Testis (tissue), 3 donors: Measurements from ENCODE around the gene PRPS1. TPM values are rescaled to one million over a fixed set of nuclear protein-coding genes. Genes with fewer than 3 reads are reported as not detected.

Source experiments
- DNase-seq: peaks from one replicate; pipeline ENCODE4 v3.0.0-alpha.2; 2019
- H3K27ac ChIP-seq, 2 donors: fragments of 200-600 bp; sonication (generic); one replicate each; pipeline ENCODE4 v1.5.1; 2019
- H3K27me3 ChIP-seq: fragments of 200-600 bp; sonication (generic); one replicate; pipeline ENCODE4 v1.5.1; 2019
- H3K36me3 ChIP-seq: fragments of 200-600 bp; sonication (generic); one replicate; pipeline ENCODE4 v1.5.1; 2017; ENCODE audit warnings: low read depth; ENCODE audit errors: missing control alignments
- H3K4me1 ChIP-seq: fragments of 200-600 bp; sonication (generic); one replicate; pipeline ENCODE4 v1.5.1; 2019
- H3K4me3 ChIP-seq, 2 donors: fragments of 200-600 bp; sonication (generic); one replicate each; pipeline ENCODE4 v1.5.1; 2017 to 2019
- H3K9me3 ChIP-seq: fragments of 200-600 bp; sonication (generic); one replicate; pipeline ENCODE4 v1.5.1; 2017
- CTCF ChIP-seq, 3 experiments: fragments of 450-650 bp in 2 of 3; fragments of 200-600 bp in 1 of 3; sonication (generic) in 1 of 3; IDR thresholded peaks; one replicate each; pipeline ENCODE4 v1.5.1; 2016 to 2019; ENCODE audit warnings: antibody characterized with exemption in 3 of 3, mild to moderate bottlenecking in 2 of 3, moderate library complexity in 1 of 3
- POLR2A ChIP-seq: fragments of 450-650 bp; IDR thresholded peaks from one replicate; pipeline ENCODE4 v1.6.1; 2017; ENCODE audit warnings: antibody characterized with exemption, mild to moderate bottlenecking, moderate library complexity
- WGBS, 2 donors: methylation state at CpG; one replicate each; pipeline ENCODE4 v1.1.5; 2018; 5-methylcytosine and 5-hydroxymethylcytosine counted together
- intact Hi-C: fragments of 100-400 bp; cut with DNase I; formaldehyde crosslinking; loops from one replicate; pipeline ENCODE4 v1.15.1; 2023; ENCODE audit warnings: low total_unique reads
- polyA plus RNA-seq: library from polyadenylated mRNA; stranded (reverse); fragments of 350-450 nt; fragmentation: Illumina TruSeq; extraction: RNeasy Lipid Tissue Mini Kit (QIAGEN cat#74804); gene quantifications from one replicate; pipeline ENCODE4 v1.2.3, GENCODE V29; 2014; ENCODE audit warnings: low read depth, low replicate concordance; ENCODE audit not compliant: insufficient read depth
- total RNA-seq, 2 donors: library from RNA; depleted of rRNA; stranded (reverse); fragments of >200 nt; gene quantifications; one replicate each; pipeline ENCODE4 v1.2.3, GENCODE V29; 2016

The PRPS1 gene
- total and polyA plus RNA-seq, 3 donors from 2014 or later: 32.7 to 39.3 (median 38.7) TPM

GRCh38 chrX:107677909-107678308, 49.6 kb downstream of the PRPS1 start:
- no peaks in the 10 kb centered on the region for H3K27me3 ChIP-seq
- no peaks in the 10 kb centered on the region for H3K9me3 ChIP-seq
- peak overlapping the region; percentile 18 to 88 for H3K27ac ChIP-seq
- no peak for TF ChIP-seq POLR2A
- no peak for TF ChIP-seq CTCF (IDR thresholded peaks at IDR 0.05)
- no peaks in the 10 kb centered on the region for H3K36me3 ChIP-seq
- H3K4me1 ChIP-seq: peaks cover 4% of the 10 kb centered on the region
- intact Hi-C loops: loop anchor here (5.0 to 10.0 kb wide), 3 partner anchors 39 to 97 kb away; partner anchors contain the start of genes NCBP2L and TSC22D3
- no peak for DNase-seq
- no peak overlapping the region for H3K4me3 ChIP-seq
- WGBS, 2 donors: 46 to 55% methylated on average over 4 of the region's 4 CpGs

- H3K4me3 ChIP-seq: no peak overlapping the region
- WGBS, 2 donors: 80 to 91% methylated on average over 1 to 6 of the region's 8 CpGs
- peak overlapping the region in 1 of 2 donors; percentile 19 for H3K27ac ChIP-seq
- H3K4me1 ChIP-seq: peaks cover 6% of the 10 kb centered on the region
- H3K36me3 ChIP-seq: no peaks in the 10 kb centered on the region
- H3K9me3 ChIP-seq: no peaks in the 10 kb centered on the region
- no peaks in the 10 kb centered on the region for H3K27me3 ChIP-seq
- DNase-seq: peak; percentile 70
- no peak for TF ChIP-seq POLR2A
- TF ChIP-seq CTCF (IDR thresholded peaks at IDR 0.05): no peak
- intact Hi-C loops: loop anchor here (5.0 to 10.0 kb wide), 3 partner anchors 38 to 96 kb away; partner anchors contain the start of genes NCBP2L and TSC22D3
Measured at GRCh38 chrX:107678957-107679740, 50.8 kb downstream of the PRPS1 start.

GRCh38 chrX:107682256-107682655, 53.9 kb downstream of the PRPS1 start:
- Histone ChIP-seq H3K9me3 (no peaks in the 10 kb centered on the region), H3K27ac (peak overlapping the region in 1 of 2 donors; percentile 76), H3K4me1 (peaks cover 6% of the 10 kb centered on the region), H3K36me3 (no peaks in the 10 kb centered on the region), H3K4me3 (no peak overlapping the region), H3K27me3 (no peaks in the 10 kb centered on the region)
- intact Hi-C loops: no loop called here
- no peak for DNase-seq
- no peak for TF ChIP-seq POLR2A
- no peak for TF ChIP-seq CTCF (IDR thresholded peaks at IDR 0.05)
- 83 to 97% methylated on average over 1 to 3 of the region's 3 CpGs for WGBS, 2 donors

GRCh38 chrX:107683124-107683895, 55.0 kb downstream of the PRPS1 start:
- no peak for TF ChIP-seq CTCF (IDR thresholded peaks at IDR 0.05)
- TF ChIP-seq POLR2A: no peak
- 27 to 38% methylated on average over 1 to 4 of the region's 4 CpGs for WGBS, 2 donors
- H3K4me1 ChIP-seq: peaks cover 6% of the 10 kb centered on the region

More at GRCh38 chrX:107683124-107683895, 55.0 kb downstream of the PRPS1 start:
- Histone ChIP-seq H3K36me3 (no peaks in the 10 kb centered on the region), H3K27me3 (no peaks in the 10 kb centered on the region), H3K4me3 (no peak overlapping the region), H3K9me3 (no peaks in the 10 kb centered on the region), H3K27ac (peak overlapping the region; percentile 59 to 76)
- peak; percentile 49 for DNase-seq
- intact Hi-C loops: no loop called here
